ENCODE measurements around the gene TRIM14.

Gene TRIM14

DNA sequence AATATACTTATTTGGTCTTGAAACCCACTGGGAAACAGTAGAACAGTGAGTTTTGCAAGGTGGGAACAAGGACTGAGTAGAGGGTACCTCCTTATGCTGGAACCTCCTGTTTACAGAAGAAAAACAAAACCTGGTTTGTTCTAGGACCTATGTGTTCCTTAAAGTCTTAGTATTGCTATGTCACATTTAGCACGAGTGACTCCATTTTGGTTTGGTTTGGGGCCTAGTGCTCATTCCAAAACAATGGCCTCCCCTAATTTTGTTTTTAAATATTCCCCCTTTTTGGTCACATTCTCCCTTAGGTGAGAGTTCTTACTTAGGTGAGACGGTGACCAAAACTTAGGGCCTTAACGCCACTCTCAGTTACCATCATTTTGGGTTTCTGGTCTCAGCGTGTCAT lies 68.7 kb downstream of the TRIM14 start:
- DNase-seq (ENCODE audit: low read depth) = no peak
- no peak overlapping the region for H3K4me3 ChIP-seq (ENCODE audit: low read depth, low read length)
- TF ChIP-seq, protein P1, sequence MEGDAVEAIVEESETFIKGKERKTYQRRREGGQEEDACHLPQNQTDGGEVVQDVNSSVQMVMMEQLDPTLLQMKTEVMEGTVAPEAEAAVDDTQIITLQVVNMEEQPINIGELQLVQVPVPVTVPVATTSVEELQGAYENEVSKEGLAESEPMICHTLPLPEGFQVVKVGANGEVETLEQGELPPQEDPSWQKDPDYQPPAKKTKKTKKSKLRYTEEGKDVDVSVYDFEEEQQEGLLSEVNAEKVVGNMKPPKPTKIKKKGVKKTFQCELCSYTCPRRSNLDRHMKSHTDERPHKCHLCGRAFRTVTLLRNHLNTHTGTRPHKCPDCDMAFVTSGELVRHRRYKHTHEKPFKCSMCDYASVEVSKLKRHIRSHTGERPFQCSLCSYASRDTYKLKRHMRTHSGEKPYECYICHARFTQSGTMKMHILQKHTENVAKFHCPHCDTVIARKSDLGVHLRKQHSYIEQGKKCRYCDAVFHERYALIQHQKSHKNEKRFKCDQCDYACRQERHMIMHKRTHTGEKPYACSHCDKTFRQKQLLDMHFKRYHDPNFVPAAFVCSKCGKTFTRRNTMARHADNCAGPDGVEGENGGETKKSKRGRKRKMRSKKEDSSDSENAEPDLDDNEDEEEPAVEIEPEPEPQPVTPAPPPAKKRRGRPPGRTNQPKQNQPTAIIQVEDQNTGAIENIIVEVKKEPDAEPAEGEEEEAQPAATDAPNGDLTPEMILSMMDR (IDR thresholded peaks at IDR 0.05; ENCODE audit: low read depth, low read length, missing control alignments) = no peak

DNA sequence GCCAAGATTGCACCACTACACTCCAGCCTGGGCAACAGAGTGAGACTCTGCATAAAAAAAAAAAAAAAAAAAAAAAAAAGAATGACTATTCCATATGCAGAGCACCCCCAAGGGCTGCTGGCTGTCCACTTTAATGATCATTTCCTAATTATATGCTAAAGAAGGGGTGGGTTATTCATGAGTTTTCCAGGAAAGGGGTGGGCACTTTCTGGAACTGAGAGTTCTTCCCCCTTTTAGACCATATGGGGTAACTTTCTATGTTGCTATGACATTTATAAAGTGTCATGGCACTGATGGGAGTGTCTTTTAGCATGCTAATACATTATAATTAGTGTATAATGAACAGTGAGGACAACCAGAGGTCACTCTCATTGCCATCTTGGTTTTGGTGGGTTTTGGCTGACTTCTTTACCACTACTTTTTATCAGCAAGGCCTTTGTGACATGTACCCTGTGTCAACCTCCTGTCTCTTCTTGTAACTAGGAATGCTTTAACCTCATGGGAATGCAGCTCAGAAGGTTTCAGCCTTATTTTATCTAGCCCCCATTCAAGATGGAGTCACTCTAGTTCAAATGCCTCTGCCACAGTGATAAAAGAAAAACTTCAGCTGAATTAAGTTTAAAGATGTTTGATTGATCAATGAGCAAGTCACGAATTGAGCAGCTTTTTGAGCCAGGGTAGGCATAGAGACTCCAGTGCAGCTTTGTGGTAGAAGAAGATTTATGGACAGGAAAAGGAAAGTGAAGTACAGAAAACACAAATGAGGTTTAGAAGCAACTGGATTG lies 69.5 kb downstream of the TRIM14 start:
- TF ChIP-seq, protein P1 (IDR thresholded peaks at IDR 0.05; ENCODE audit: low read depth, low read length, missing control alignments) = no peak
- no peak overlapping the region for H3K4me3 ChIP-seq (ENCODE audit: low read depth, low read length)
- no peak for DNase-seq (ENCODE audit: low read depth)
- in situ Hi-C loops (cut with HindIII; ENCODE audit: low sequenced_read_pairs) = no loop called here

More for the DNA sequence above, 68.7 kb downstream of the TRIM14 start:
- in situ Hi-C loops (cut with HindIII; ENCODE audit: low sequenced_read_pairs) = no loop called here

DNA sequence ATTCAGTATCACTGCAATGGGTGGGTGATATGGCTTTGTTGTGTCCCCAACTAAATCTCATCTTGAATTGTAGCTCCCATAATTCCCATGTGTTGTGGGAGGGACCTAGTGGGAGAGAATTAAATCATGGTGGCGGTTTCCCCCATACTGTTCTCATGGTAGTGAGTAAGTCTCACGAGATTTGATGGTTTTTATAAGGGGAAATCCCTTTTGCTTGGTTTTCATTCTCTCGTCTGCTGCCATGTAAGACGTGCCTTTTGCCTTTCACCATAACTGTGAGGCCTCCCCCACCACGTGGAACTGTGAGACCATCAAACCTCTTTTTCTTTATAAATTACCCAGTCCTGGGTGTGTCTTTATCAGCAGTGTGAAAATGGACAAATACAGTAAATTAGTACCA lies 72.0 kb downstream of the TRIM14 start:
- in situ Hi-C loops (cut with HindIII; ENCODE audit: low sequenced_read_pairs) = no loop called here
- H3K4me3 ChIP-seq (ENCODE audit: low read depth, low read length) = no peak overlapping the region
- TF ChIP-seq, protein P1 (IDR thresholded peaks at IDR 0.05; ENCODE audit: low read depth, low read length, missing control alignments) = no peak
- DNase-seq (ENCODE audit: low read depth) = no peak

DNA sequence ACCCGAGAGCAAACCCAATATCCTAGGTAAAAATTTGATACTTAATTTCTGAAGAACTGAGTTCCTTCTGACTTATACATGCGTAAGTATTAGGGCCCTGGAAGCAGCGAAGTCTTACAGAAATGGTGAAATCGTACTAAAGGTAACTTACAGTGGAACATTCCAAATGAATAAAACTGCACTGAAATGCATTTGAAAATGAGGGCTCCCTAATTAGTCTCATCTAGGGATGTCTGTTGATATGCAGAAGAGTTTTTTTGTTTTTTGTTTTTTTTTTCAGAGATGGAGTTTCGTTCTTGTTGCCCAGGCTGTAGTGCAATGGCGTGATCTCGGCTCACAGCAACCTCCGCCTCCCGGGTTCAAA lies 72.9 kb downstream of the TRIM14 start:
- in situ Hi-C loops (cut with HindIII; ENCODE audit: low sequenced_read_pairs) = no loop called here
- TF ChIP-seq, protein P1 (IDR thresholded peaks at IDR 0.05; ENCODE audit: low read depth, low read length, missing control alignments) = no peak
- H3K4me3 ChIP-seq (ENCODE audit: low read depth, low read length) = no peak overlapping the region
- DNase-seq (ENCODE audit: low read depth) = no peak

DNA sequence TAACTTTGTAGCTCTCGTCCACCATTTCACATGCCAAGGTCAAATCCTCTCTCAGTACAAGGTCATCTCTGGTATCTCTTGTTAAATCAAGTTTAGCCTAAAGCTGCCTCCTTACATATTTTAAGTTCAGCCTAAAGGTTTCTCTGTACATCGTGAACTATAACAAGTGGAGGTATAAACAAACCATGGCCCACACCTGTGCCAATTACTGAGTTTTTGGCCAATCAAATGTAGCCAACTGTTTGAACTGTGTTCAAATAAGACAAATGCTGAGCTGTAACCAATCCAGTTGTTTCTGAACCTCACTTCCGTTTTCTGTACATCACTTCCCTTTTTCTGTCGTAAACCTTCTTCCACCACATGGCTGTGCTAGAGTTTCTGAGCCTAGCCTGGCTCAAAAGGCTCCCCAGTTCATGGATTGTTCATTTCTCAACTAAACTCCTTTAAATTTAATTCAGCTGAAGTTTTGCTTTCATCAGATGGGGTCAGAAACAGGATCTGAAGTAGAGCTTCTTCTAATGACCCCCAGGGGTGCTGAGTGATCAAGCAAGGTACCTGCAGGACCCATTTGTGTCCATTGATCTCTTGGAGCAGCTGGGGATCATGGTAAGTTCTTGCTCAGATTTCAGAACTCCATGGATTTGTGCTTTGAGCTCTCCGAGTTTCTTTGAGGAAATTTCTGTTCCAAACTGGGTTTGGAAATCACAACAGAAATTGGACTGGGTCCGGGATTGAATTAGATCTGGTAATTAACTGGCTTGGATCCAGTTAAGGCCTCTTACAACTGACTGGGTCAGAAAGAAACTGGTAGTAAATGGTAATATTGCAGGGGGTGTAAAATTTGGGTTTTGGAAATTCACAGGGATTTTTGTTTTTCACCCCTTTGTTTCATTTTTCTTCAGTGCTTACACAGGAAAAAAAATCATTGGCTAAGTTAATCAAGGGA lies 73.5 kb downstream of the TRIM14 start:
- H3K4me3 ChIP-seq (ENCODE audit: low read depth, low read length) = no peak overlapping the region
- in situ Hi-C loops (cut with HindIII; ENCODE audit: low sequenced_read_pairs) = no loop called here

DNA sequence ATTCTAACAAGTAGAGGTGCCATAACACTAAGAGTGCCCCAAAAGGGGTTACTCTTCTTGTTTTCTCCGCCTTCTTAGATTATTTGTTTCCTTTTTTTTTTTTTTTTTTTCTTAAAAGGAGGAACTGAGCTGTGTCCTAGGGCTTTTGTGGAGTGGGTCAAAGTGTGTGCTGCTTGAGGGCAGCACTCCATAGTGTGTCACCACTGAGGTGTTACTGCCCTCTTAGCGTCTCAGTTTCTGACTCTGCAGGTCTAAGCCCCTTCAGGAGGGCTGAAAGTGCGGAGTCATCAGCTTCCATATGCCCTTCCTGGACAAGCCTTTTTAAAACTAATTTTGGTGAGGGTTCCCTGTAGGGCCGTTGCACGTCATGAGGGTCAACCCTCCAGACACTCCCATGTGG lies 75.1 kb downstream of the TRIM14 start:
- no peak for DNase-seq (ENCODE audit: low read depth)
- in situ Hi-C loops (cut with HindIII; ENCODE audit: low sequenced_read_pairs) = no loop called here
- TF ChIP-seq, protein P1 (IDR thresholded peaks at IDR 0.05; ENCODE audit: low read depth, low read length, missing control alignments) = no peak
- H3K4me3 ChIP-seq (ENCODE audit: low read depth, low read length) = no peak overlapping the region

More for the DNA sequence above, 73.5 kb downstream of the TRIM14 start:
- TF ChIP-seq, protein P1 (IDR thresholded peaks at IDR 0.05; ENCODE audit: low read depth, low read length, missing control alignments) = no peak
- DNase-seq (ENCODE audit: low read depth) = no peak

Data from astrocyte of the cerebellum (primary cell).